ENCODE measurements around the gene NCAM1.

NCAM1 gene

DNA sequence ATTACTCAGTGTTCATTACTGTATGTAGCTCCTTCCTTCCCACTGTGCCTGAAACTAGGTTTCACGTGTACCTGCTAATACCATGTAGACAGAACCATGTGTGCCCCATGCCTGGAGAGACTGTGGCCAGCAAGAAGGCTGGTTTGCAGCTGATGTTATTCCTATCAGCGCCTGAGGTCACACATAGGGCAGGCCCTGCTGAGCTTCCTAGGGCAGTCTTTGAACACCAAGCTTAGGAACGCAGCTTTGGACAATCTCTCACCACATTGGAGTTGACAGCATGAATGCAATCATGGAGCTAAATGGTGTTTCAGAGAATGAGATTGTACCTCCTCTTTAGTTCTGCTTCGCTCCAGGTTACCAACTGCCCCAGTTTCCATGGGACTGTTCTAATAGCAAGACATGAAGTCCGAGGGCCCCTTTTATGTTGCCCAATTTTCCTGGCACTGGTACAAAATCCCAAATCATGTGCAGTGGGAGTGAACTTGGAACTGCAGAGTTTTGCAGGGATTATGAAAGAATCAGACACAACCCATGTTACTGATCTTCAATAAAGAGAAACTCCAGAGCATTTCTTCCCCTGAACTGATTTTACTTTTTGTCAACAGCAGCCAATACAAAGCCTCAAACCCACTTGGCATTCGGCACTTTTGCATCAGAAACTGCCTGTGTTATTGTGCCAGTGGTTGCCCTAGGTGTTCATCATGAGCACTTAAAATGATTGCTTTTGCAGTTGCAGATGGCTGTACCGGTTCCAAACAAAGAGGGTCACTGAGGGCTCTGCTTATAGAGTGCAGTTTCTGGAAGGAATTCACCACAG lies 199.0 kb downstream of the NCAM1 start:
- Histone ChIP-seq H3K27me3 (ENCODE audit: insufficient read depth, low read length) (no peaks in the 10 kb centered on the region), H3K4me3 (ENCODE audit: low read length) (no peak overlapping the region), H3K27ac (ENCODE audit: low read depth, low read length) (no peak overlapping the region), H3K9ac (ENCODE audit: low read depth, low read length) (no peak overlapping the region), H3K4me1 (ENCODE audit: insufficient read depth, low read length) (no peaks in the 10 kb centered on the region), H3K9me3 (ENCODE audit: insufficient read depth, low read depth, low read length) (no peaks in the 10 kb centered on the region), H3K36me3 (ENCODE audit: insufficient read depth, low read length) (no peaks in the 10 kb centered on the region)
- WGBS, result 93% methylated on average over 7 of the region's 7 CpGs

DNA sequence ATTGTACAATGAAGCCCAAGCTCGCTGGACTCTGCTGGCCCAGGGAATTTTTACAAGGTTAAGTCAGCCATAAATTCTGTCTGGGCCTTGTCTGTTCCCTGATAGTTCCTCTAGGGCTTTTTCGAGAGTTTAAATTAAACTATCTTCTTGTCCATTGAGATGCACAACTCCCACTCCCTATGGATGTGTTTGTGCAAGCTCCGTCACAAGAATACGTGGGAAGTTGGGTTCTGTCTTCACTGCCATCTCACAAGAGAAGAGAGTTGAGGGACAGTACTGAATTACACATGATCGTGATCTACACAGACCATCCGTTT lies 199.5 kb downstream of the NCAM1 start:
- Histone ChIP-seq H3K27me3 (ENCODE audit: insufficient read depth, low read length) (no peaks in the 10 kb centered on the region), H3K36me3 (ENCODE audit: insufficient read depth, low read length) (no peaks in the 10 kb centered on the region), H3K4me1 (ENCODE audit: insufficient read depth, low read length) (no peaks in the 10 kb centered on the region), H3K9me3 (ENCODE audit: insufficient read depth, low read depth, low read length) (no peaks in the 10 kb centered on the region), H3K9ac (ENCODE audit: low read depth, low read length) (no peak overlapping the region), H3K4me3 (ENCODE audit: low read length) (no peak overlapping the region), H3K27ac (ENCODE audit: low read depth, low read length) (no peak overlapping the region)
- 87% methylated on average over 5 of the region's 6 CpGs for WGBS

DNA sequence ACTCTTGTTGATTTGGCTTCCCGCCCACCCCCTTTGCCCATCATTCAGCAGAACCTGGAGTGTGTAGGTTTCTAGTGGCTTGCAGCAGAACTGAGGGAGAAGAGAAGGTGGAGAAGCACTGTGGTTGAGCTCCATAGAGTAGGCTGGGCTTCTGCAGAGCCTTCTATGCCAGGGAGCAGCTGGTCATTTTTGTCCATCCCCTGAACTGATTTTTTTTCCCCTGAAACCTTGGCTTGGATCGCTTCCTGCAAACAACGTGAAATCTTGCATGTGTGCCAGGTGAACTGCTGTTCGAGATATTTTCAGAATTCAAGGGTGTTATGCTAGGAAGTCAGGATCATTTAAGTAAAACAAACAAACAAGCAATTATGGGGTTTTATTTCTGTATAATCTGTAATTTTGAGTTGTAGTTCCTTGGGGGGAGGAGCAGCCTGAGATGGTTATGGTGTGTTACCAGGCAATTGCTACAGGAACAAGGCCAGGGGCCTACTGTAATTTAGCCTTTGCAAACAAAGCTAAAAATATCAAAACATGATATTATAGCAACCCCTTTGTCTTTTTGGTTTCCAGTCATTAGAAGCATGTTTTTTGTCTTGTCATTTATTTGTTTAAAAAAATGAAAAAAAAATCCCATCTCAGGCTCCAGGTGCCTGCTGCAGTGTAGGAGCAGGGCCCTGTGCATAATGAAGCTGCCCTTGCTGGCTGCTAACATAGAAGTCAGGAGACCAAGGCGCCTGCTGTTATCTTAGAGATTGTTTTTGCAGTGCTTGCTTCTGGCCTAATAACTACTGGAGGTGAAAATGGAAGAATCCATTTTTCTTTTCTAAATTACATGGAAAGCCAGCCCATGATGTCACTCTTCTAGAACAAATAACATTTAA lies 200.7 kb downstream of the NCAM1 start:
- Histone ChIP-seq H3K4me1 (ENCODE audit: insufficient read depth, low read length) (no peaks in the 10 kb centered on the region), H3K9ac (ENCODE audit: low read depth, low read length) (no peak overlapping the region), H3K4me3 (ENCODE audit: low read length) (no peak overlapping the region), H3K27ac (ENCODE audit: low read depth, low read length) (no peak overlapping the region), H3K27me3 (ENCODE audit: insufficient read depth, low read length) (no peaks in the 10 kb centered on the region), H3K9me3 (ENCODE audit: insufficient read depth, low read depth, low read length) (no peaks in the 10 kb centered on the region), H3K36me3 (ENCODE audit: insufficient read depth, low read length) (no peaks in the 10 kb centered on the region)
- WGBS, result 98% methylated on average over 4 of the region's 5 CpGs

DNA sequence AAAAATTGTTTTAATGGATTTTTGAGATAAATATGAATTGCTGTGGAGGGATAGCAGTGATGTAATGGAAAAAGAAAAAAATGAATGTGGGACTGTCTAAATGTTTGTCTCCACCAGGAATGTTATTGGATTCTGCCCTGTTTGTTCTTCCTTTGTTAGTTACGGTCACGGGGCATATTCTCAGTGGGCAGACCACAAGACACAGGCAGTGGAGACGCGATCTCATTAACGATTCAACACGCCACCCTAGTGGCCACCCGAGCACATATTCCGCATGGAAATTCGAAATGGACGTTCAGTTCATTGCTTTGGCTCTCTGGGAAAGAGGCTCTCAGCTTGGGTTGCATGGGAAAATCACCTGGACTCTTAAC lies 201.4 kb downstream of the NCAM1 start:
- H3K27me3 ChIP-seq (ENCODE audit: insufficient read depth, low read length), result no peaks in the 10 kb centered on the region
- H3K9me3 ChIP-seq (ENCODE audit: insufficient read depth, low read depth, low read length), result no peaks in the 10 kb centered on the region
- WGBS, result 92% methylated on average over 10 of the region's 10 CpGs
- no peak overlapping the region for H3K9ac ChIP-seq (ENCODE audit: low read depth, low read length)
- no peaks in the 10 kb centered on the region for H3K36me3 ChIP-seq (ENCODE audit: insufficient read depth, low read length)
- H3K4me1 ChIP-seq (ENCODE audit: insufficient read depth, low read length), result no peaks in the 10 kb centered on the region
- no peak overlapping the region for H3K4me3 ChIP-seq (ENCODE audit: low read length)
- H3K27ac ChIP-seq (ENCODE audit: low read depth, low read length), result no peak overlapping the region

DNA sequence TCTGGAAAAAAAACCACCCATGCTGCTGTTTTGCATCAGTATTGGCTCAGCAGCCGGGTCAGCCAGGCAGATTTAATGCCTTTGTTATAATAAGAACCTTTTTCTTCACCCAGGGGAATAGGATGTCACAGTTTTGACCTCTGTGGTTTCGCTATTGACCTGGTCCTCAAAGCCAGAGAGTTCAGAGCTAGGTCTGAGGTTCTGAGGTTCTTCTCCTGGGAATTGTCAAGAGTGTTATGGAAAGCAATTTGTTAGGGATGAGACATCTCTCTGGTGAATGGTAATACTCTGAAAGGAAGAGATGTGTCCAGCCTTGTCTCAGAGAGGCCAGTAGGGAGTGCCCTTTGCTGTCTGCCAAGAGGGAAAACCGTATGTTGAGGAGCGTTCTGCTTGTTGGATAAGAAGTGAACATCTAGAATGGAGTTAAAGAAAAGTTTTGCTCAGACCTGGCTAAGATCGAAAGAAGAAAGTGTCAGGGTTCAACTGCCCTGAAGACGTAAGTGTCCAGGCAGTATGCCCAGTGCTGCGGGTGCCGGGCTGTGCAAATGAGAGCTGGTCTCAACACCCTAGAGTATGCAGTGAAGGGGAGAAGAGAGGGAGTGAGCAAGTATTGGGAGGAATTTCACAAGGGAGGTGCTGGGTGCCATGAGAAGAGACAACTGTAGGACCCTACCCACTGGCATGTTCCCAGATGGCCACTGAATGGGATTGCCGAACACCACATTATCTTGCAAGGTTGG lies 202.2 kb downstream of the NCAM1 start:
- Histone ChIP-seq H3K9me3 (ENCODE audit: insufficient read depth, low read depth, low read length) (no peaks in the 10 kb centered on the region), H3K4me3 (ENCODE audit: low read length) (no peak overlapping the region), H3K27ac (ENCODE audit: low read depth, low read length) (no peak overlapping the region), H3K36me3 (ENCODE audit: insufficient read depth, low read length) (no peaks in the 10 kb centered on the region), H3K9ac (ENCODE audit: low read depth, low read length) (no peak overlapping the region), H3K27me3 (ENCODE audit: insufficient read depth, low read length) (no peaks in the 10 kb centered on the region), H3K4me1 (ENCODE audit: insufficient read depth, low read length) (no peaks in the 10 kb centered on the region)
- 94% methylated on average over 9 of the region's 9 CpGs for WGBS

DNA sequence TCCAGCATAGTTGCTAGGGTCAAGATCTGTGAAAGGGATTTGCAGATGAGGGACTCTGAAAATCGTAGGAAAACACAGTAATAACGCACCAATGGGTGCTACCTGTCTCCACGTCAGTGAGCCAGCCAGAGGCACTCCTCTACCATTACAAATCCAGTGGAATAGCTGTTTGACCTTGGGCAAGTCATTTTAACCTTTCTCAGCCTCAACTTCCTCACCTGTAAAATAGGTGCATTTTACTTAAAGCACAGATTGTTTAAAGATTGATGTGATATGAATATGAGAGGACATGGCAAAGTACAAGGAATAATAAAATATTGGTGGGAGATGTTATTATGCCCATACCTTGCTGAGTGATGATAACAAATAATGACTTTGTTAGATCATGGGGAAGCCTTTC lies 205.1 kb downstream of the NCAM1 start:
- H3K27me3 ChIP-seq (ENCODE audit: insufficient read depth, low read length), result no peaks in the 10 kb centered on the region
- H3K9me3 ChIP-seq (ENCODE audit: insufficient read depth, low read depth, low read length), result no peaks in the 10 kb centered on the region
- WGBS, result 93% methylated on average over 3 of the region's 3 CpGs
- no peaks in the 10 kb centered on the region for H3K4me1 ChIP-seq (ENCODE audit: insufficient read depth, low read length)
- no peak overlapping the region for H3K4me3 ChIP-seq (ENCODE audit: low read length)
- H3K27ac ChIP-seq (ENCODE audit: low read depth, low read length), result no peak overlapping the region
- H3K9ac ChIP-seq (ENCODE audit: low read depth, low read length), result no peak overlapping the region
- no peaks in the 10 kb centered on the region for H3K36me3 ChIP-seq (ENCODE audit: insufficient read depth, low read length)

DNA sequence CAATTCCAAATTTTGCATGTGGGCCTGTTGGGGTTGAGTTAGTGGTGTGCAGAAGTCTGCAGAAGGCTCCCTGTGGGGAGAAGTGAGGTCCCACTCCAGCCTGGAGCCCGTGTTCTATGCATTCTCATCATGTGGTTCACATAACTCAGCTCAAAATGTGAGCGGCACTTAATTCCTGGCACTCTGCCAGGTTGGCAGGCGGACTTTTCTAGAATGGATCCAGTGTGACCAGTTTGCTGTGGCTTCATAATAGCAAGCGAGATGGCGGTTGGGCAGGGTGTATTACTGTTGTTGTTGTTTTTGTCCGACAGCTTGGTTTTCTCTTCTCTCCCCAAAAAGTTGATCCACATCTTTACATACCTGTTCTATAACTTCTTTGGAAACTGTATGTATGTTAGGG lies 206.4 kb downstream of the NCAM1 start:
- H3K9me3 ChIP-seq (ENCODE audit: insufficient read depth, low read depth, low read length), result no peaks in the 10 kb centered on the region
- no peak overlapping the region for H3K27ac ChIP-seq (ENCODE audit: low read depth, low read length)
- WGBS, result 97% methylated on average over 5 of the region's 6 CpGs
- no peaks in the 10 kb centered on the region for H3K36me3 ChIP-seq (ENCODE audit: insufficient read depth, low read length)
- H3K4me1 ChIP-seq (ENCODE audit: insufficient read depth, low read length), result no peaks in the 10 kb centered on the region
- H3K4me3 ChIP-seq (ENCODE audit: low read length), result no peak overlapping the region
- H3K27me3 ChIP-seq (ENCODE audit: insufficient read depth, low read length), result no peaks in the 10 kb centered on the region
- no peak overlapping the region for H3K9ac ChIP-seq (ENCODE audit: low read depth, low read length)

DNA sequence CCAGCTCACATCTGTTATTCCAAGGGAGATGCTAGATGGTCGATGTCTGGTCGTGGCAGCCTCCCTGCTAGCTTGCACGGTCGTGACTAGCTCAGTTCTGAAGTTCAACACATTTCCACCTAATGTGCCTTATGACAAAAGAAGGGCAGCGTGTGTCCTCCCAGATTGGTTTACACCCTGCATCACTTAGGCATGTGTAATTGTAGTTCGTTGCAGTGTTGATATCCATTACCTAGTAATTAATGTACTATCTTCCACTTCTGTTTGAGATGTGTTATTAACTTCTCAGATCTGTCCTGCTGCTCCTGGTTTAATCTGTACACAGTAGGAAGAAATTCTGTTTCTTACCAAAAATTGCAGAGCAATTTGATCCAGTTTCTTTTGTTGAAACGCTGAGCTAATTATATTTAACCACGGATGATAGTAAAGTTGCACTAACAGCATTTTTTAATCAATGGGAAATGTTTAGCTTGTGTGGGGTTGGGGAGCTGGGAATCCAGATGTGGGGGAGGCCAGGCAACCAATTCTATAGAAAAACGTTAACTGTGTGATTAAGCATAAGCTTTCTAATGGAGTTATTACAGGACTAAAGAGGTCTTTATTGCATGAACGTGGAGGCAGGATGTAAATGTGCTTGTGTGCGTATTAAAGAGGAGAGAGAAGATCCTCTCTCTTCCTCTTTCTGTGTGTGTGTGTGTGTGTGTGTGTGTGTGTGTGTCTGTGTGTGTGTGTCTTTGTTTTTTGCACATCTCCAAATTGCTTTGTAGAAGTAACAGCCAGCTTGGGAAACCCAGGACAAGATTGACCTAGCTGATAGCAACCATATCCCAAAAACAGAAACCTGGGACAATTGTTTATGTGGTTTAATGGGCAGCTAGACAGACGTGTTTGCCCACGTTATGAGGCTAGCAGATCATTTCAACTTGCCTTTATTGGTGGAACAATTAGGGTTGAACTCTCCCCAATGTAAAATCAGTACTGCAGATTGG lies 207.4 kb downstream of the NCAM1 start:
- Histone ChIP-seq H3K27me3 (ENCODE audit: insufficient read depth, low read length) (no peaks in the 10 kb centered on the region), H3K36me3 (ENCODE audit: insufficient read depth, low read length) (no peaks in the 10 kb centered on the region), H3K4me1 (ENCODE audit: insufficient read depth, low read length) (no peaks in the 10 kb centered on the region), H3K9me3 (ENCODE audit: insufficient read depth, low read depth, low read length) (no peaks in the 10 kb centered on the region), H3K4me3 (ENCODE audit: low read length) (no peak overlapping the region), H3K9ac (ENCODE audit: low read depth, low read length) (no peak overlapping the region), H3K27ac (ENCODE audit: low read depth, low read length) (no peak overlapping the region)
- WGBS, result 91% methylated on average over 12 of the region's 13 CpGs

DNA sequence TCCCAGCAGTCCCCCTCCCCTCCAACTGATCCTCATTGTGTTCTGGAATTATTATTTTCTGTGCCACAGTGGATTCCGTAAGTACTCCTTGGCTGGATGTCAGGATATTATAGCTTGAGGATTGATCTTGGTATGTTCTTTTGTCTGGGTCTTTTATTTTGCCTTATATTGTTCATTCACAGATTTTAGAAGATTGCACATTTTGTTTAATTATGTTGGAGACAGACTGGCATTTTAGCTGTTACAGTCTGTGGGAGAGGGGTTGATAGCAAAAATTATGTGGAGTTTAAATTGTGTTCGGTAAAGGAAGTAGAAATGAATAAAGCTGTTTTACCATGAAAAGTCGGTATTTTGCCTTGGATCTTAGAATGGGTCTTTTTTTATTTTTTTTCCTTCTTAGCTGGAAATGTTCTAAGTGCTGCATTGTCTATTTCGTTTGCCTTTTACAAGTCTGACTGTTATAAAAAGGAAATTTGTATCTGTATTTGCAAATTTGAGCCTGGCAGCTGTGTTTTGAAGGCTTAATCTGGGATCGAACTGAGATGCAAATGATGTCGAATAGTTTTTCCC lies 211.2 kb downstream of the NCAM1 start:
- no peaks in the 10 kb centered on the region for H3K9me3 ChIP-seq (ENCODE audit: insufficient read depth, low read depth, low read length)
- no peaks in the 10 kb centered on the region for H3K36me3 ChIP-seq (ENCODE audit: insufficient read depth, low read length)
- H3K4me3 ChIP-seq (ENCODE audit: low read length), result no peak overlapping the region
- 91% methylated on average over 6 of the region's 6 CpGs for WGBS
- H3K9ac ChIP-seq (ENCODE audit: low read depth, low read length), result no peak overlapping the region
- no peak overlapping the region for H3K27ac ChIP-seq (ENCODE audit: low read depth, low read length)
- no peaks in the 10 kb centered on the region for H3K27me3 ChIP-seq (ENCODE audit: insufficient read depth, low read length)
- no peaks in the 10 kb centered on the region for H3K4me1 ChIP-seq (ENCODE audit: insufficient read depth, low read length)

DNA sequence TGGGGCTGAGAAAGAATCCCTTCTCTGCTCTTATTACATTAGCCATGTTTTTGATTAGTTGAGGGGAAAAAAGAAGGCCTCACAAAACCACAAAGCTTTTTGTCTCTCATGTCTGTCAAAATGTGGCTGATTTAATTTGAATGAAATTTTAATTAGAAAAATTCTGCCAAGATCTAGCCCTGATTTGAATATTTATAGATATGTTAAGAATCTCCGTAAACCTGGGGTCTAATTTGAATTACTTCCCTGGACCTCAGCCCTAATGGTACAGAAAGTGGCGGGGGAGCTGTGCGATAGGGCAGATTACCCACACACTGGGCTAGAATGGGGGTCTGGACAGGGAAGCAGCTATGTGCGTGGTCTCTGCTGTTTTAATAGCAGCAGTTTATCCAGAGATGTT lies 211.9 kb downstream of the NCAM1 start:
- Histone ChIP-seq H3K27me3 (ENCODE audit: insufficient read depth, low read length) (no peaks in the 10 kb centered on the region), H3K4me3 (ENCODE audit: low read length) (no peak overlapping the region), H3K9me3 (ENCODE audit: insufficient read depth, low read depth, low read length) (no peaks in the 10 kb centered on the region), H3K27ac (ENCODE audit: low read depth, low read length) (no peak overlapping the region), H3K9ac (ENCODE audit: low read depth, low read length) (no peak overlapping the region), H3K36me3 (ENCODE audit: insufficient read depth, low read length) (no peaks in the 10 kb centered on the region), H3K4me1 (ENCODE audit: insufficient read depth, low read length) (peaks cover 5% of the 10 kb centered on the region; the same call in 1 of the 2 replicates)
- WGBS, result 90% methylated on average over 4 of the region's 4 CpGs
